GM19467 (cell line): ENCODE measurements around the gene CERS2.

ENCODE experiments used
- ATAC-seq: cut with Tn5 transposase; IDR thresholded peaks from one replicate; pipeline ENCODE4 v1.9.1; 2021; ENCODE audit warnings: mild to moderate bottlenecking, moderate library complexity; ENCODE audit not compliant: unreplicated experiment

The CERS2 gene, protein sequence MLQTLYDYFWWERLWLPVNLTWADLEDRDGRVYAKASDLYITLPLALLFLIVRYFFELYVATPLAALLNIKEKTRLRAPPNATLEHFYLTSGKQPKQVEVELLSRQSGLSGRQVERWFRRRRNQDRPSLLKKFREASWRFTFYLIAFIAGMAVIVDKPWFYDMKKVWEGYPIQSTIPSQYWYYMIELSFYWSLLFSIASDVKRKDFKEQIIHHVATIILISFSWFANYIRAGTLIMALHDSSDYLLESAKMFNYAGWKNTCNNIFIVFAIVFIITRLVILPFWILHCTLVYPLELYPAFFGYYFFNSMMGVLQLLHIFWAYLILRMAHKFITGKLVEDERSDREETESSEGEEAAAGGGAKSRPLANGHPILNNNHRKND

DNA sequence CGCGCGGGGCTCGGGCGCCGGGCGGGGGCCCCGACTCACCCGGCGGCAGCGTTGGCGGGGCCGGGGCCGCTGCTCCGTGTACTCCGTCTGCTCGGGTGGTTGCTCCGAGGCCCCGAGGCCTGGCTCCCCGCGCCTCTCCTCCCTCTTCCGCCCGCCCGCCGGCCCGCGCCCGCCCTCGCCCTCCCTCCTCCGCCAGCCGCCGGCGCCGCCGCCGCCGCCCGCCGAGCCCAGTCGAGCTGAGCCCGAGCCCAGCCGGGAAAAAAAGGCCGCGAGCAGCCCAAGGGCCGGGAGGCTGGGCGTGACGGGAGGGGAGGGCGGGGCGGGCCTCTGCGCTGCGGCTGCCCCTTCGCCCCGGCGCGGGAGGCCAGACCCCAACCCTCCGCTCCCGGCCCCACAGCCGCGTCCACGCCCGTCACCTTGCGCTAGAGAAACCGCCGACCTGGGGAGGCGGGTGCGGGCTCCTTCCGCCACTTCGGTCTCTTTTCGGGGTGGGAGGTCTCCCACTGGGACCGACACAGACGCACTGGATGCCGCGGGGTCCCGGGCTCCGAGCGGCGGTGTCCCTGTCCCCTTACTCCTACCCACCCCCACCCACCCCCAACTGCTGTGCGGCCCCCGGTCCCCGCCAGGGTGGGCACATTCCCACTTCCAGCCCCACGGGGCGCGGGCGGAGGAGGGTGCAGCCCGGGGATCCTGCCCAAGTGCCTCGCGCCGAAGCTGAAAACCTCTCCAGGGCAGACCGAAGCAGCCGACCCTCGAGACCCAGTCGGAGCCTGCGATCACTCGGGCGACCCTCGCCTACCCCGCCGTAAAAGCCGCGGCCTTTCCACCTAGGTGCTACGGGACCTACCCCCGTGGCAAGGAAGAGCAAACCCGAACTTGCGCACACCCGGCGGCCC is at the start of gene CERS2:
Gene CERS2 (minus strand): TSS at position 256 of the 899 bp plus-strand sequence. CDS start 5,745 bp downstream, outside the sequence.
- peak; percentile 57 for ATAC-seq

DNA sequence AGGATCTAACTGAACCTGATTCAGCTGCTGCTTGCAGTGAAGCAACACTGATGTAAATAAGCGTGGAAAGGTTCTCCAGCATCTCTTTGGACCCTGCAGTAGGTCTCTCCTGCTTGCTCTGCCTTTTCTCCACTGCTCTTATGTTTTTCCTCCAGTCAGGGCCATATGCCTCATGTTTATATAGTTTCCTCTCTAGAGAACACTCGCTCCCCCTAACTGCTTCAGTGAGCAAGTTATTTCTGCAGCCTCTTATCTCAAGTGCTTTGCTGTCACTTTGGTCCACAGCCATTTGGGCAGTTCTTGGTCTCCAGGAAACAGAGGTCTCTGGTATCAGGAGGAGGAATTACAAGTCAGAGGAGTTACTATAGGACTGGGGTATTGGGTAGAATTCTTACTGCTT is 38.9 kb upstream of the CERS2 start:
- no peak for ATAC-seq

DNA sequence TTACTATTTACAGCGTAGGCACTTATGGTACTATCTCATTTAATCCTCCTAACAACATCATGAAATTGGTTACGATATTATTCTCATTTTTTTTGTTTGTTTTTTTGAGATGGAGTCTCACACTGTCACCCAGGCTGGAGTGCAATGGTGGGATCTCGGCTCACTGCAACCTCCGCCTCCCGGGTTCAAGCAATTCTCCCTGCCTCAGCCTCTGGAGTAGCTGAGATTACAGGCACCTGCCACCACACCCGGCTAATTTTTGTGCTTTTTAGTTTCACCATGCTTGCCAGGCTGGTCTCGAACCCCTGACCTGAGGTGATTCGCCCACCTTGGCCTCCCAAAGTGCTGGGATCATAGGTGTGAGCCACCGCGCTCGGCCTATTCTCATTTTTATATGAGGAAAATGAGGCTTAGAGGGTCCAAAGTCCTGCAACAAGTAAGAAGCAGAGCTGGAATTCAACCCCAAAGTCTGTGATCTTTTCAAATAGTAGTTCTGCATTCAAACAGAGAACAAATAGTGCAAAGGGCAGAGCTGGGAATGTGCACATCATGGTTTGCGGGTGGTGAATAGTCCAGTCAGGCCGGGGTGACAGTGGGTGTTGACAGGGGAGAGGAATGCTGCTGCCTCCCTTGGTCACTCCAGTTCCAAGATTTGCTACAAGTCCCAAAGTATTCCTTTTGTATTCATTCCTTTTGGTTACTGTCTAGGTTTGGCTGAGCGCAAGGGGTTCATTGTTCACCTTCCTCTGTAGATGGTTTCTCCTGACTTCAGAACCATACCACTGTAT is 38.2 kb upstream of the CERS2 start:
- no peak for ATAC-seq

DNA sequence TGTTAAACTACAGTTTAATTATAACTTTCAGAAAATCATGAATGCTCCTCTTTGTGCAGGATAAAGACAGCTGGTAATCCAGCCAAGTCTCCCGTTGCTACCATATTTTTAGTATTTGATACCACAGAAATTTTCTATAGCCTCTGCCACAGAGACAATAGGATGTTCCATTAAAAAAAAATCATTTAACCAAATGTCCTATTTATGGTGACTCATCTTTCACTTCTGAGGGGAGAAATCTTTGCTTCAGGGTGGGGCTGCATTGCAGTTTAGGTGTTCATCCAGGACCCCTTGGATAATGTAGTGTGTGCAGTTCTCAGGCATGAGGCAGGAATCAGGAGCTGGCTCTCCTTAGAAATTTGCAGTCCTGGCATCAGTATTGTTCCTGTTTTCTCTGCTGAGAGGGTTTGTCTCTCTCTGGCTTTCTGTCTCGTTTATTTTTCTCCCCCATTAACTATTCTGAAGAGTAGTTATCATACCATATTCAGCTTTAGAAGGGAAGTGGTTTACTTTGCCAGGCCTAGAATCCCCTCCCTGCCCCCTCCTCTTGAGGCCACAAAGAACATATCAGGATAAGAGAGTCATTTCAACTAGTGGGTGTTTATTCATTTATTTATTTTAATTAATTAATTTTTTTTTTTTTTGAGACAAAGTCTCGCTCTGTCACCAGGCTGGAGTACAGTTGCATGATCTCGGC is 36.7 kb upstream of the CERS2 start:
- ATAC-seq, result no peak

DNA sequence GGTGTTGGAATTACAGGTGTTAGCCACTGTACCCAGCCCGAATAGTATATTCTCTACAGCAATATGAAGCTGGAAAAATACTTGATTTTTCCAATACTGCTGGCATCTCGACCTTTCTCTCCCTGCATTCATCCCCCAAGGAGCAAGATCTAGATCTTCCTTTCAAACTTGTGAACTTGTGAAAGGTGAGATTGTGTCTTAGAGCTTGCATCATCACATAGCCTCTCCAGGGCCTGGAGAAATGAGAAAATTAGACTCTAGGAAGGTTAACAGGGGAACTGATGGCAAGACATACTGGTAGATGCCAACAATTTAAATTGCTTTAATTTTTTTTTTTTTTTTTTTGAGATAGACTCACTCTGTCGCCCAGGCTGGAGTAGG is 35.7 kb upstream of the CERS2 start:
- no peak for ATAC-seq

DNA sequence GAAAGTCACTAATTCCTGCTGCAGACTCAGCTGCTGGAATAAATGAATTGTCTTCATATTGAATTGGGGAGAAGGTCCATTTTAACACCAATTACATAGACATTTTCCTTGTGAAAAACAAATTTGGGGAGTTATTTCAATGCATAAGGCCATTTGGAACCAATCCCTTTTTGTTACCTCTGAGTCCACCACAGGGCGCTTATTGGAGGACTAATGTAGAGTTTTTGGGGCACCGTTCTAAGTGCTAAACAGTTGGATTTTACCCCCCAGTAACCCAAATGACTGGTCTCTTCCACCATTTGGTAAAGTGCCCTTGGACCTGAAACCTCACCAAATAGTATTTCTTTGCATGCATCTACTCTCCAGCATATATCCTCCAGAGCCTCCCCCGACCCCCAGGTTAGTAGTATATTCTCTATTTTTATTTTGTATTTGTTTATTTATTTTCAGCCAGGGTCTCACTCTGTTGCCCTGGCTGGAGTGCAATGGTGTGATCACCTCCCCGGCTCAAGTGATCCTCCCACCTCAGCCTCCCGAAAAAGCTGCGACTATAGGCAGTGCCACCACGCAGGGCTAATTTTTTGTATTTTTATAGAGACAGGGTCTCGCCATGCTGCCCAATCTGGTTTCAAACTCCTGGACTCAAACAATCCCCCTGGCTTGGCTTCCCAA is 35.2 kb upstream of the CERS2 start:
- no peak for ATAC-seq

DNA sequence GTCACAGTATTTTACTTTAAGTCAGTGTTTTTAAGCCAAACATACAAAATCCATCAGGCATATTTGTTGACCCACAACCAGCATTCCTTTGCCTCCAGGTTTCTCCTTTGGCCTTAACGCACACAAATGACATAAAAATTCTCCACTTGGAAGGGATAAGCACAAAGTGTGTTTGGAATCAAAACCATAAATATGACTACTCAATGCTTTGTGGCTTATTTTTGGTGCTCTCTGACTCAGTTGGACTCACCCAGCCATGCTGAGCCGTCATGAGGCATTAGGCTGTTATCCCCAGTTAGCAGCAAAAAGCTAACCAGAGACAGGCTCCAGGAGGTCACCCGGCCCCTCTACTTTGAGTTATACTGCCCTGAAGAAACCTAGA is 34.6 kb upstream of the CERS2 start:
- ATAC-seq, result no peak

DNA sequence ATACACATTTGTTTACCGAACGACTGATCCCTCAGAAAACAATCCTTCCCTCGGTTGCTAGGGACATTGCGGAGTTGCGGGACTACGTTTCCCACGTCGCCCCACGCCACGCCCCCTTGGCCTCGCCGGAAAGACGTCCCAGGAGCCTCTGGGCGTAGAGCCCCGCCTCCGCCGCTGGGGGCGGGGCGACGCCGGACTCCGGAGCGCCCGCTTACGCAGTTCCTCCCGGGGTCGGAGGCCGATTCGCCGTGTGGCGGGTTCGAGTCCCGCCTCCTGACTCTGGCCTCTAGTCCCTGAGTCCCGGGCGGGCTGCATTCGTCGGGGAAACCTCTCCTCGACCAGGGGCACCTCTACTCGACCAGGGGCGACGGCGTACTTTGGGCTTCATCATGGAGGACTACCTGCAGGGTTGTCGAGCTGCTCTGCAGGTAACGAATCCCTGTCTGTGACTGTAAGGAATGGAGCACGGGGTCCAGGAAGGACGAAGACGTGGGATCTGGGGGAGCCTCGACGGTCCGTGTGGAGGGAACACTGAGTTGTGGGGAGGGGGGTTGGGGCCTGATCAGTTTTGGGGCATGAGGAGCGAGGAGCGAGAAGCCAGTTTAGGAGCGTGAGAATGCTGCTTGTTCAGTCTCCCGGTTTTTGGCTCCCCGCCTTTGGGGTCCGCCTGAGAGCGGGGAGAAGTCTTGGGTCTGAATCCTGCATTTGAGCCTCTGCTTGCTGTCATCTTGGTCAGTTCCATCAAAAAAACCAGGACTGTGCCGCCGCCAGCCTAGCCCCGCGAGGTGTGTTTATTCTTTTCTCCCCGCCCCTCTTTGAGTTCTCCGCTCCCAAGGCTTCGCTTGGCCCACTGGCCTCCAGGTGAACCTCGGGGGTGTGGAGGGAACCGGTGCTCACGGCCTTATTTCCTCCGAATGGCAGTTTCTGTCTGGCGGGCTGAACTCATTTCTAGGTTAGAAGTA is 33.9 kb upstream of the CERS2 start, which contains the start of gene PRUNE1:
Gene PRUNE1 (plus strand): TSS at position 206 of the 962 bp plus-strand sequence. CDS start 184 bp downstream, at position 390.
- peak; percentile 63 for ATAC-seq

DNA sequence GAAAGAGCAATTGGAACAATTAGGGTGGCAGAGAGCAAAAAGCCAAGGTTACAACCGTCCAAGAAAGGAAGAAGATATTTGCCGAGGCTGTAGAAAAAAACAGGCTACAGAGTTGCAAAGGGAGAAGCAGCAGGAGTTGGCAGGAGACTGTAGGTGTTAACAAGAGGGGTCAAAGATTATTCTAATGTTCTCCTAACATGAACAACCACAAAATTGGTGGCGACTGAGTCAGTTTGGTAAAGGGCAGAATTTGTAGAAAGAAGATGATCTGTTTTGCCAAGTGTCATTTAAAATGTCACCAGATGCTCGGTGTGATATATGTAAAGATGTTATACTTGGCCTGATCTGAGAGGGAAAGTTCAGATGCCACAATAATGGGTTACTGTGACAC is 33.2 kb upstream of the CERS2 start:
- no peak for ATAC-seq

DNA sequence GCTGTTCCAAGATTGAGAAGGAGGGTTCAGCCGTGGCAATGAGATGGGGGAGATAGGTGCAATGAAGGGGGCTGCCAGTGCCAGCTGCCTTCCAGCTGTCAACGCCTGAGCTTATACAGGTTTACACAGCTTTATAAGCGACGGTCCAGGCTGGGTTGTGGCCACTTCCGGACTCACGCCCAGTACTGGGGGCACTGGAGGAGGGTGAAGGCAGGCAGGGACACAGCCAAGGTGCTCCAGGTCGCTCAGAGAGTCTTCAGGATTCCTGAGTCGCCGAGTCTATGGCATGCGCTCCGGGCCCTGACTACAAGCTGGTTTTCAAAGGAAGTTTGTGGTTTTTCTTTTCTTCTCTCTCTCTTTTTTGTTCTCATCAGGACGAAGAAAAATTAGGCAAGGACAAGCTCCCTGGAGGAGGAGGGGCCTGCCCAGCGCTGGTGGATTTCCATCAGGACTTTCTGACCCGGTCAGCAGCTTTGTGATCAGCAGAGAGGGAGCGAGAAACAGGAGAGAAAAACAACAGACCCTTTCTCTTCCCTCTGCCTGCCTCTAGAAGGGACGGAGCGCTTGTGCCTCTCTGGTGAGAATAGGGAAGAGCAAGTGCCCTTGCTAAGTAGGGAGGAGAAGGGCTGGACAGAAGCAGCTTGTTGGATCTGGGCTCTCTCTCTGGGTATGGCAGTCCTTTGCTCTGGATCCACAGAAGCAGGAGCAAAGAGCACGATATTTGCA is 31.9 kb upstream of the CERS2 start, which contains the start of gene MINDY1:
Gene MINDY1 (minus strand): TSS at position 576 of the 726 bp plus-strand sequence. CDS start 4,285 bp downstream, outside the sequence.
- ATAC-seq, result peak; percentile 37

DNA sequence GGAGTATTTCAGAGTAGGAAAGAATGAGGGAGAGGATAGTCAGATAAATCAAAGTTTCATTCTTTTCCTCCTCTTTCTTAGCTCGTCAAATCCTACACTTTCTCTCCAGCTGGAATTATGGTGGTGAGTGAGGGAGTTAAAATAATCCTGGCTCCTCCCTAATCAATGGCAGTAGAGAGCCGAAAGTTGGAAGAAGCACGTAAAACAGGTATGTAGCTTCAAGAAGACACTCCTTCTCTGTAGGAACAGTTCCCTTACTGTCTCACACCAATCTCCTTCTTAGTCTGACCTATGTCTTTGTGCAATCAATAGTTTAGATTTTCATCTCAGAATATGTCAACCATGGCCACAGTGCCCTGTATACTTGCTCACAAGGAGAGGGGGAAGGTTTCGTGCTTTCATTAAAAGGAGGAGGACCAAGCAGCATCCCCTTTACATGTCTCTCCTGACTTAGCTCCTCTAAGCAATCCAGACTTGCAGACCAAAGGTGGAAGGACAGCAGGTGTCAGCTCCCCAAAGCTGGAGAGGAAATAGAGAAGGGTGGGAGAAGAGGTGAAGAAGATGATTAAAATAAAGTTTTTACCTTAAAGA is 31.2 kb upstream of the CERS2 start:
- no peak for ATAC-seq

DNA sequence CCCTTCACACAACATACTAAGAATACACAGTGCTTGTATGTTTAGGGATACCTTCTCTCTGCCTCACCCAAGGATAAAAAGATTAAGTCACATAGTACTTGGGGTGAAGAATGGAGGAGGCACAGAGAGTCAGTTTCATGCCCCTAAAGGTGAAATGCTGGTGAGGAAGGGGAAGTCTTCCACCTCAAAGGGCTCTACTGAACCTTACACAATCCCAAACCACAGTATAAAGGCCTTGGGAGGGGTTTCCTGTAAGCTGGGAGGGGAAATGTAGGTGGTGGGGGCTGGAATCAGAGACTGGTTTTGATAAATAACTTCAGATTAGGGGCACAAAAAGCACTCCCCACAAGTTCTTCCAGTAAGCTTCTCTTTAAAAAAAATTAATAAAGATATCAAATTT is 28.5 kb upstream of the CERS2 start:
- no peak for ATAC-seq

DNA sequence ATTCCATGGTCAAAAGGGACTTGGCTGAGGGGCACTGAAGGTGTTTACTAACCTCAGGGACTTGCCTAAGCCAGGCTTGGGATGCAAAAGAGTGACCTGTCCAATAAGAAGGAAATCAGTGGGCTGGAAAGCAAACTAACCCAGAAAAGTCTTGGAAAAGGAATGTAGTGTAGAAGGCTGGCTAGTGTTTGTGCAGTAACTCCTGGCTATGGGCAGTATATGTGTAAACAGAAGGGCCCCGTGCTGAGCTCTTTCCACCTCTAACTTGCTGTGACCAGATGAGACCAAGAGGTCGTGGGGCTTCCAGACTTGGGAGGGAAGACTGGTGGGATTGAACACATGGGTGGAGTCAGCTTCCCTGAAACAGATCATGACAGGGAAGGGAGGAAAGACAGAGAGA is 28.0 kb upstream of the CERS2 start:
- ATAC-seq, result no peak

DNA sequence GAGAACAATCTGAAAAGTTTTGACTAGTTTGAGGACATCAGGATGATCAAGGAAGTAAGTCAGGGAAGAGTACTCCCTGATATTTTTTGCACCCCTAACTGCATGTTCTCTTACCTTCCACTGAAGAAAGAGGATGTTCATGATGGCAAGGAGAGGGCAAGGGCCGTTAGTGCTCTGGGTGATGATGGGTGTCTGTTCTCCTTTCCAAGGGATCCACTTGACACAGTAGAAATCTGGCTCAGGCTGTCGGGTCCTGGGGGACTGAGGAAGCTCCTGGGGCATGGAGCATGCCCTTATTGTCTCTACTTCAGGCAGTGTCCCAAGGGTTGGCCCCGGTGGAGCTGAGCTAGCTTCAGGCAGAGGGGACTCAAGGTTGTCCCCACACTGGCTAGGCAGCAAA is 27.4 kb upstream of the CERS2 start:
- ATAC-seq, result no peak

DNA sequence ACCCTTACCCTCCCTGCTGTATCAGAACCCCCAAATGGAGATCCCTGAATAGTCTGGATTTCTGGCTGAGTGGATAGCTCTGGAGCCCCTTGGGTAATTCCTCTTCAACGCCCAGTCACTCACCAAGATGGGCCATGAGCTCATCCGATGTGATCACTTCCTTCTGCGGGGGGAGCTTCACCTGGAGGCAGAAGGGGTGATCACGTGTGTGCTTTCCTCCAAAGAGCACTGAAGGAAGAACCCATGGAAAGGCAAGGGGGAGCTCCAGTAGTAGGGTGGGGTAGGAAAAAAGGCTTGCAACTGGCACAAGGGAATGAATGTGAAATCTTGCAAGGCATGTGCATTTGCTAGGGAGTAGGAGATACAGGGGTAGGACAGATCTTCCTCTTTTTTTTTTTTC is 27.0 kb upstream of the CERS2 start:
- no peak for ATAC-seq

DNA sequence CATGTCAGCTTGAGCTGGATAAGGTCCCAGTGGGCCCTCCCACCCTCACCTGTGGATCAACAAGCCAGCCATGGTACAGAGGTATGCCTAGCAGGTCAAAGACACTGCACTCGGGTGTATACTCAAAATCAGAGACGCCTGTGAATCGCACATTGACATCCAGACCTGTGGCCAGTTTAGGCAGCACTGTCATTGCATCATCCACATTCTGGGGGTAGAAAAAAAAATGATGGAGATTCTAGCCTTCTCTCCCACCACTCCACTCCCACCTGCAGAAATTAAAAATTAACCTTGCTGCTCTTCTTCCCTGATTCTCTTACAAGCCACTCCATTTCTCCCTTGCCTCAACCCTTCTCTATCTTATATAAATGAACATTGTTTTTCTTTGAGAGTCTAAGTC is 25.8 kb upstream of the CERS2 start:
- ATAC-seq, result no peak

DNA sequence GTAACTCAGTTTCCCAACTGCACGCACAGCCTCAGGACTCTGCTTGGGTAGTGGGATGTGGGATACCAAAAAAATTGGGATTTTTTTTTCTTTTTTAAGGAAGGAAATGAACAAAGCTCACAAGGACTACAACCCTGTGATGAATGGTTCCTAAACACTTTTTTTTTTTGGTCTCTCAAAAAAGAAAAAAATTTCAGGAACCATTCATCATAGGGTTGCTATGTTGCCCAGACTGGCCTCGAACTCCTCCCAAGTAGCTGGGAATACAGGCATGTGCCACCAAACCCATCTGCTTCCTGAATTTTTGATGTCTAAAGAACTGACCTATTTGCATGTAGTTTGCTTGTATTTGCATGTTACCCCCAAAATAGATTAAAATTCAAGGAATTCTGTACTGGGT is 25.3 kb upstream of the CERS2 start:
- no peak for ATAC-seq
